ENCODE data around the gene PABPC1L.

The PABPC1L gene

DNA sequence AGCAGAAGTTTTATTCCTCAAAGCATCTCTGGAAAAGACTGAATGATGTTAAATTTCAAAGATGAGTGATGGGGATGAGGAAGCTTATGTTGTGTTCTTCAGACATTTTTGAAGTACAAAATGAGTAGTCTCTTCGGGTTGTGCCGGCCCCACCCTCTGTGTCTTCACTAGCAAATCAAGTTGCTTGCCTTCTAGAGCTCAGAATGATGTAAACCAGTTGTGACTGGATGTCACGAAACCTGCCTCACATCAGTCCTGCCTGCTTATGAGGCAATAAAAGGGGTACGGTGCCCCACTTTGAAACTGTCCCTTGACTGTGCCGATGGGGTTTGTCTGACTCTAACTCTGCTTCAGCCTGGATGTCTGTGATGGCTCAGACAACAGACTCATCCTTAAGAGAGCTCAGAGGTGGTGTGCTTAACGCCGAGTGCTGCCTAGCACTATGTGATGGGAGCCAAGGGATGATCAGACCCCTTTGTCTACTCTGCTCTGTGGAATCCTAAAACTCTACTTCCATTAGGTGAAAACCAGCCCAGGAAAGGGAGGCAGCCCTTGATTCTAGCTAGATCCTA lies 31.3 kb downstream of the PABPC1L start:
- Histone ChIP-seq H3K27ac (ENCODE audit: extremely low read depth, low read depth, low read length) (no peak overlapping the region), H3K4me3 (ENCODE audit: low read depth, low read length) (no peak overlapping the region), H3K4me1 (ENCODE audit: control insufficient read depth, insufficient read depth, low read length) (no peaks in the 10 kb centered on the region), H3K9me3 (ENCODE audit: control insufficient read depth, insufficient read depth, low read depth, low read length) (no peaks in the 10 kb centered on the region), H3K36me3 (ENCODE audit: control insufficient read depth in 2 of 2, insufficient read depth in 1 of 2, low read length in 2 of 2) (peaks cover 12 to 97% of the 10 kb centered on the region in 2 experiments)
- CTCF ChIA-PET = no interaction called here
- TF ChIP-seq ZNF292 (tag by site-specific recombination; IDR thresholded peaks at IDR 0.05; ENCODE audit: borderline replicate concordance, low read depth) (no peak), MZF1 (tag by site-specific recombination; IDR thresholded peaks at IDR 0.05; ENCODE audit: borderline replicate concordance) (no peak), IKZF3 (tag by site-specific recombination; IDR thresholded peaks at IDR 0.05) (no peak), ZNF169 (tag by site-specific recombination; IDR thresholded peaks at IDR 0.05) (no peak), ZNF626 (tag by site-specific recombination; IDR thresholded peaks at IDR 0.05) (no peak), ZNF555 (tag by site-specific recombination; conservative IDR thresholded peaks at IDR 0.05) (no peak), ZNF560 (tag by site-specific recombination; IDR thresholded peaks at IDR 0.05; ENCODE audit: borderline replicate concordance) (no peak), ZNF366 (tag by site-specific recombination; conservative IDR thresholded peaks at IDR 0.05) (no peak), ZBTB7A (tag by site-specific recombination; IDR thresholded peaks at IDR 0.05; ENCODE audit: low read depth) (no peak), KLF1 (tag by site-specific recombination; IDR thresholded peaks at IDR 0.05) (no peak), ZNF561 (tag by site-specific recombination; IDR thresholded peaks at IDR 0.05; ENCODE audit: borderline replicate concordance) (no peak)
- TF ChIP-seq, protein P1, sequence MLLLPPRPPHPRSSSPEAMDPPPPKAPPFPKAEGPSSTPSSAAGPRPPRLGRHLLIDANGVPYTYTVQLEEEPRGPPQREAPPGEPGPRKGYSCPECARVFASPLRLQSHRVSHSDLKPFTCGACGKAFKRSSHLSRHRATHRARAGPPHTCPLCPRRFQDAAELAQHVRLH (tag by site-specific recombination; IDR thresholded peaks at IDR 0.05) = no peak
- TF ChIP-seq, protein P2, sequence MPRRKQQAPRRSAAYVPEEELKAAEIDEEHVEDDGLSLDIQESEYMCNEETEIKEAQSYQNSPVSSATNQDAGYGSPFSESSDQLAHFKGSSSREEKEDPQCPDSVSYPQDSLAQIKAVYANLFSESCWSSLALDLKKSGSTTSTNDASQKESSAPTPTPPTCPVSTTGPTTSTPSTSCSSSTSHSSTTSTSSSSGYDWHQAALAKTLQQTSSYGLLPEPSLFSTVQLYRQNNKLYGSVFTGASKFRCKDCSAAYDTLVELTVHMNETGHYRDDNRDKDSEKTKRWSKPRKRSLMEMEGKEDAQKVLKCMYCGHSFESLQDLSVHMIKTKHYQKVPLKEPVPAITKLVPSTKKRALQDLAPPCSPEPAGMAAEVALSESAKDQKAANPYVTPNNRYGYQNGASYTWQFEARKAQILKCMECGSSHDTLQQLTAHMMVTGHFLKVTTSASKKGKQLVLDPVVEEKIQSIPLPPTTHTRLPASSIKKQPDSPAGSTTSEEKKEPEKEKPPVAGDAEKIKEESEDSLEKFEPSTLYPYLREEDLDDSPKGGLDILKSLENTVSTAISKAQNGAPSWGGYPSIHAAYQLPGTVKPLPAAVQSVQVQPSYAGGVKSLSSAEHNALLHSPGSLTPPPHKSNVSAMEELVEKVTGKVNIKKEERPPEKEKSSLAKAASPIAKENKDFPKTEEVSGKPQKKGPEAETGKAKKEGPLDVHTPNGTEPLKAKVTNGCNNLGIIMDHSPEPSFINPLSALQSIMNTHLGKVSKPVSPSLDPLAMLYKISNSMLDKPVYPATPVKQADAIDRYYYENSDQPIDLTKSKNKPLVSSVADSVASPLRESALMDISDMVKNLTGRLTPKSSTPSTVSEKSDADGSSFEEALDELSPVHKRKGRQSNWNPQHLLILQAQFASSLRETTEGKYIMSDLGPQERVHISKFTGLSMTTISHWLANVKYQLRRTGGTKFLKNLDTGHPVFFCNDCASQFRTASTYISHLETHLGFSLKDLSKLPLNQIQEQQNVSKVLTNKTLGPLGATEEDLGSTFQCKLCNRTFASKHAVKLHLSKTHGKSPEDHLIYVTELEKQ (tag by site-specific recombination; IDR thresholded peaks at IDR 0.05; ENCODE audit: borderline replicate concordance) = no peak
- TF ChIP-seq, protein P3, sequence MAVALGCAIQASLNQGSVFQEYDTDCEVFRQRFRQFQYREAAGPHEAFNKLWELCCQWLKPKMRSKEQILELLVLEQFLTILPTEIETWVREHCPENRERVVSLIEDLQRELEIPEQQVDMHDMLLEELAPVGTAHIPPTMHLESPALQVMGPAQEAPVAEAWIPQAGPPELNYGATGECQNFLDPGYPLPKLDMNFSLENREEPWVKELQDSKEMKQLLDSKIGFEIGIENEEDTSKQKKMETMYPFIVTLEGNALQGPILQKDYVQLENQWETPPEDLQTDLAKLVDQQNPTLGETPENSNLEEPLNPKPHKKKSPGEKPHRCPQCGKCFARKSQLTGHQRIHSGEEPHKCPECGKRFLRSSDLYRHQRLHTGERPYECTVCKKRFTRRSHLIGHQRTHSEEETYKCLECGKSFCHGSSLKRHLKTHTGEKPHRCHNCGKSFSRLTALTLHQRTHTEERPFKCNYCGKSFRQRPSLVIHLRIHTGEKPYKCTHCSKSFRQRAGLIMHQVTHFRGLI (tag by site-specific recombination; IDR thresholded peaks at IDR 0.05) = no peak
- TF ChIP-seq, protein P4, sequence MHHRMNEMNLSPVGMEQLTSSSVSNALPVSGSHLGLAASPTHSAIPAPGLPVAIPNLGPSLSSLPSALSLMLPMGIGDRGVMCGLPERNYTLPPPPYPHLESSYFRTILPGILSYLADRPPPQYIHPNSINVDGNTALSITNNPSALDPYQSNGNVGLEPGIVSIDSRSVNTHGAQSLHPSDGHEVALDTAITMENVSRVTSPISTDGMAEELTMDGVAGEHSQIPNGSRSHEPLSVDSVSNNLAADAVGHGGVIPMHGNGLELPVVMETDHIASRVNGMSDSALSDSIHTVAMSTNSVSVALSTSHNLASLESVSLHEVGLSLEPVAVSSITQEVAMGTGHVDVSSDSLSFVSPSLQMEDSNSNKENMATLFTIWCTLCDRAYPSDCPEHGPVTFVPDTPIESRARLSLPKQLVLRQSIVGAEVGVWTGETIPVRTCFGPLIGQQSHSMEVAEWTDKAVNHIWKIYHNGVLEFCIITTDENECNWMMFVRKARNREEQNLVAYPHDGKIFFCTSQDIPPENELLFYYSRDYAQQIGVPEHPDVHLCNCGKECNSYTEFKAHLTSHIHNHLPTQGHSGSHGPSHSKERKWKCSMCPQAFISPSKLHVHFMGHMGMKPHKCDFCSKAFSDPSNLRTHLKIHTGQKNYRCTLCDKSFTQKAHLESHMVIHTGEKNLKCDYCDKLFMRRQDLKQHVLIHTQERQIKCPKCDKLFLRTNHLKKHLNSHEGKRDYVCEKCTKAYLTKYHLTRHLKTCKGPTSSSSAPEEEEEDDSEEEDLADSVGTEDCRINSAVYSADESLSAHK (tag by site-specific recombination; IDR thresholded peaks at IDR 0.05) = no peak
- POLR2A ChIA-PET = interaction anchor here (1.2 to 2.6 kb wide), 2 partner anchors 10 to 12 kb away, joined by 3 to 10 read pairs; no protein-coding TSS in a partner anchor
